BE2C (cell line): Measurements from ENCODE around the gene SKI.

Experiments used
- DNase-seq: peaks from one replicate; pipeline ENCODE4 v3.0.0-alpha.2; 2020
- H3K27me3 ChIP-seq: fragments of 250-450 bp; sonication (Bioruptor Pico); 2 replicates; pipeline ENCODE4 v1.5.1; 2020; ENCODE audit warnings: mild to moderate bottlenecking
- H3K36me3 ChIP-seq: fragments of 250-450 bp; sonication (Bioruptor Pico); 2 replicates; pipeline ENCODE4 v1.5.1; 2020; ENCODE audit warnings: mild to moderate bottlenecking
- H3K4me1 ChIP-seq: fragments of 250-450 bp; sonication (Bioruptor Pico); 2 replicates; pipeline ENCODE4 v1.5.1; 2020
- H3K4me3 ChIP-seq: 2 replicates; pipeline ENCODE4 v1.5.1; 2011; ENCODE audit warnings: low read depth, low read length
- H3K9me3 ChIP-seq: fragments of 250-450 bp; sonication (Bioruptor Pico); 2 replicates; pipeline ENCODE4 v1.5.1; 2020
- TF ChIP-seq, protein P1 (sequence below): IDR thresholded peaks from 2 replicates; pipeline ENCODE4 v1.5.1; 2012; ENCODE audit warnings: mild to moderate bottlenecking, low read depth, low read length

SKI gene

DNA sequence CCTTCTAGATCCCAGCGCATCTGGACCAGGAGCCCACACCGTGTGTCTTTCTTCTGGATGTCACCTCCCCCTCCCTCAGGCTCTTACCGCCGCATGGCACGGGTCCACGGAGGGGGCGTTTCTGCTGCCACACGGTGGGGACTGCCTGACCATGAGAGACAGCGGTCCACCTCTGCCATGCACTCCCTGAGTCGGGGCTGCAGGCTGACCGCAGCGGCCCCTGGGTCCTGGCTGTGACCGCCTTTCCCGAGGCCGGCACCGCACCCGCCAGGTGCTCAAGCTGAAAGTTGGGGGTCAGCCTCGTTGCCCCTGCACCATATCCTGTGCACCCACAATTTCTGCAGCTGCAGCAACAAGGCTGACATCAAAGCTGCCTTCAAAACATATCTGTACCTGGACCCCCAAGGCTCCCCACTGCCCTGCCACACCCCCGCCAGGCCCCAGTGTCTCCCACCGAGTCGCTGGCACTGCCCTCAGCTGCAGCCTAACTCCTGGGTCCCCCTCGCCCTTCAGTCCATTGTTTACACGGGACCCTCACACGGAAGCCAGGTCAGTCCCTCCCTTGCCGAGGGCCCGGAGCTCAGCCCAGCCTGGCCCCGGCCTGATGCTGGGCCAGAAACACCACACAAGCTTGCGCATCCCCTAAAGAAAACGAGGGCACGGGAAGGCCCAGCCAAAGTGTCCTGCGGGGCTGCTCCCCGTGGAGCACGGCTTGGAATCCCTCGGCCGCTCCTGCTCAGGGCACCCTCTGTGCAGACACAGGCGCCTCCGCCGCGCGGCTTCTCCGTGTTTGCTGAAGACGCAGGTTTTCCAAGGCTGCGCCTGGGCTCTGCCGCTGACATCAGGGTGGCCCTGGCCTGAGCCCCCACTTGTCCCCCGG, 111.3 kb downstream of the SKI start:
- Histone ChIP-seq H3K27me3 (no peaks in the 10 kb centered on the region), H3K36me3 (no peaks in the 10 kb centered on the region), H3K4me3 (no peak overlapping the region), H3K9me3 (no peaks in the 10 kb centered on the region), H3K4me1 (no peaks in the 10 kb centered on the region)
- TF ChIP-seq, protein P1, sequence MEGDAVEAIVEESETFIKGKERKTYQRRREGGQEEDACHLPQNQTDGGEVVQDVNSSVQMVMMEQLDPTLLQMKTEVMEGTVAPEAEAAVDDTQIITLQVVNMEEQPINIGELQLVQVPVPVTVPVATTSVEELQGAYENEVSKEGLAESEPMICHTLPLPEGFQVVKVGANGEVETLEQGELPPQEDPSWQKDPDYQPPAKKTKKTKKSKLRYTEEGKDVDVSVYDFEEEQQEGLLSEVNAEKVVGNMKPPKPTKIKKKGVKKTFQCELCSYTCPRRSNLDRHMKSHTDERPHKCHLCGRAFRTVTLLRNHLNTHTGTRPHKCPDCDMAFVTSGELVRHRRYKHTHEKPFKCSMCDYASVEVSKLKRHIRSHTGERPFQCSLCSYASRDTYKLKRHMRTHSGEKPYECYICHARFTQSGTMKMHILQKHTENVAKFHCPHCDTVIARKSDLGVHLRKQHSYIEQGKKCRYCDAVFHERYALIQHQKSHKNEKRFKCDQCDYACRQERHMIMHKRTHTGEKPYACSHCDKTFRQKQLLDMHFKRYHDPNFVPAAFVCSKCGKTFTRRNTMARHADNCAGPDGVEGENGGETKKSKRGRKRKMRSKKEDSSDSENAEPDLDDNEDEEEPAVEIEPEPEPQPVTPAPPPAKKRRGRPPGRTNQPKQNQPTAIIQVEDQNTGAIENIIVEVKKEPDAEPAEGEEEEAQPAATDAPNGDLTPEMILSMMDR: no peak
- no peak for DNase-seq

DNA sequence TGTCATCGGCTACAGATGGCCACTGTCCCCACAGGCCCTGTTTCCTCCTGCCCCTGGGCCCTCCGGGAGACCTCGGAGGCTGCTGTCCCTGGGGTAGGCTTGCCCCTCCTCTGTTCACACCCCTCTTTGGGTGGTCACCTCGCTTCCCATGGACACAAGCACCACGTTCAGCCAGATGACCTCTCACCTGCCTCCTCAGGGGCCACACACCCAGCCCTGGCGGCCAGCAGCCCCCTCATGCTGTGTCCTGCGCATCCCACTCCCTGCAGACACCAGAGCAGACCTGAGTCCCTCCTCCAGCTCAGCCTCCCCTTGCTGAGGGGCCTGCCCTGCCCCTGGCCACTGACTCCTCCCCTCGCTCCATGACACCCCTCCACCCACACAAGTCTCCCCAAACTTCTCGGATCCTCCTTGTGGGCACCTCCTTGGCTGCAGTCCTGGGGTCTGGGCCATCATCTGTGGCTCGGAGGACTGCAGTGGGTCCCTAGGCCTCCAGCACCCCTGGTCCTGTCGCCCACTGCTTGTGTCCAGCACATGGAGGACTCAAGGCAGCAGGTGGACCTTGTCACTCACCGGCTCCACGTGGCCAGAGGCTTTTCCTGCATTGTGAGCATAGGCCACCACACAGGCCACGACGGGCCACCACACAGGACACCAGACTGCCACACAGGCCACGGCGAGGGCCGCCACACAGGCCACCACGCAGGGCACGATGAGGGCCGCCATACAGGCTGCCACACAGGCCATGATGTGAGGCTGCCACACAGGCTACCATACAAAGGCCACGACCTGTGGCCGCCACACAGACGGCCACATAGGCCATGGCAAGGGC, 112.2 kb downstream of the SKI start:
- no peaks in the 10 kb centered on the region for H3K36me3 ChIP-seq
- no peaks in the 10 kb centered on the region for H3K9me3 ChIP-seq
- TF ChIP-seq, protein P1: no peak
- no peak for DNase-seq
- no peaks in the 10 kb centered on the region for H3K4me1 ChIP-seq
- no peak overlapping the region for H3K4me3 ChIP-seq
- H3K27me3 ChIP-seq: no peaks in the 10 kb centered on the region

DNA sequence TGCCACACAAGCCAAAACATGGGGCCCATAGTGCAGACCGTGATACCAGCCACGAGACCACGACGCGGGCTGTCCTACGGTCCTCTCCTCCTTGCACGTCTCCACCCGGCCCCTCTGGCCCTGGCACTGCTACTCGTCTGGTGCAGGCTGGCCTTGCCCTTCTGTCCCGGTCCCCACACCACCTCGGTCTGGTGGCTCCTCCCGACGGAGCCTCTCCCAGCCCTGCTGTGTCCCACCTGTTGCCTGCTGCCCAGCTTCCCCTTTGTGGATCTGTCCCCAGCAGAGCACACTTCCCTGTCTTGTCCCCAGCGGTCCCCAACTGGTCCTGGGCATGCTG, 112.8 kb downstream of the SKI start:
- Histone ChIP-seq H3K4me1 (no peaks in the 10 kb centered on the region), H3K9me3 (no peaks in the 10 kb centered on the region), H3K36me3 (no peaks in the 10 kb centered on the region), H3K4me3 (no peak overlapping the region), H3K27me3 (no peaks in the 10 kb centered on the region)
- TF ChIP-seq, protein P1: no peak
- DNase-seq: no peak

DNA sequence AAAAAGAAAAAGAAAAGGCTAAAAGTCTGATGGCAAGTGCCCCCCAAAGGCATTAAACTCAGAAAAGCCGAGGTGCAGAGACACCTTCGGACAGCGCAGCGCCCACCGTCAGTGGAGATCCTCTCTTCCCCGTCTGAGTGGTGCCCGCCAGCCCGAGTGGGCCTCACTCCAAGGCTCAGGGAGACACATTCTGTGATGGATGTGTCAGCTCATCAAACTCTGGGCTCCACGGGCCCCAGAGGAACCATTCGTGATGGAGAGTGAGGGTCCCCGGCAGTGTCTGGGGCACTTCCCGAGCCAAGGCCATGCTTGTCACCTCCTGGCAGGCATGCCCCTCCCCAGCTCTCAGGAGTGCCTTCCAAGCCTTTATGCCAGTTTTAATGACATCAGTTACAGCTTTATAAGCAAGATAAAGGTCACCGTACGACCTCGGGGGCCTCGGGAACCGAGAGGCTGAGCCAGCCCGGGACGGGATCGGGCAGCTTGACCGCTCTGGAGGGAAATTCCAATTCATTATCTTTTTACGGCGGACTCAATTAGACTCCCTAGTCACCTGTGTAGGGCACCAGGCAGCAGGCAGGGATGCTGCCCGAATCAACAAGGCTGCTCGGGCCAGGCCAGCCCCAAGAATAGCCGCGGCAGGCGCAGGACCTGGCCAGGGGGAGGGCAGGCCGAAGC, 113.7 kb downstream of the SKI start:
- Histone ChIP-seq H3K4me1 (no peaks in the 10 kb centered on the region), H3K27me3 (no peaks in the 10 kb centered on the region)
- DNase-seq: no peak

DNA sequence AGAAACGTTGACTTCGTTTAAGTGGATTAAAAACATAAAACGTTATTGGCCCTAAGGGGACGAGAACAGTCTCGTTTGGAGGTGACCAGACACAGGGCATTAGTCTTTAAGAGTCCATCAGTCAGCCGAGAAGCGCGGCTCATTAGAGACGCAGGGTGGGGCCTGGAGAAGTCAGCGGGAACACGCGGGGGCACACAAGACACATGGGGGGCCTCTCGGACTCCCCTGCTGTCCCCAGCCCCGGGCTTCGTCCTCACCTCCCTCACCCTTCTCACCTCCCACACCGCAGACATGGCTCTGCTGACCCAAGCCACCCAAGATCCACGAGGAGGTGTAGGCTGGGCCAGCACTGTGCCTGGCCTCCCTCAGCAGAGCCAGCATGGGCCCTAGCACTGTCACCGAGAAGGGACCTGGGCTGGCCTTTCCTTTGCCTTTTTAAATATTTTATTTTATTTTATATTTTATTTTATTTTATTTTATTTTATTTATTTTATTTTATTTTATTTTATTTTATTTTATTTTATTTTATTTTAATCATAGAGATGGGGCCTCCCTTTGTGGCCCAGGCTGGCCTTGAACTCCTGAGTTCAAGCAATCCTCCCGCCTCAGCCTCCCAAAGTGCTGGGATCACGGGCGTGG, 114.4 kb downstream of the SKI start:
- no peaks in the 10 kb centered on the region for H3K36me3 ChIP-seq
- DNase-seq: no peak
- H3K27me3 ChIP-seq: no peaks in the 10 kb centered on the region
- no peak overlapping the region for H3K4me3 ChIP-seq
- TF ChIP-seq, protein P1: no peak
- no peaks in the 10 kb centered on the region for H3K4me1 ChIP-seq
- H3K9me3 ChIP-seq: no peaks in the 10 kb centered on the region

More for the DNA sequence above, 113.7 kb downstream of the SKI start:
- Histone ChIP-seq H3K4me3 (no peak overlapping the region), H3K36me3 (no peaks in the 10 kb centered on the region), H3K9me3 (no peaks in the 10 kb centered on the region)
- TF ChIP-seq, protein P1: no peak
